H1 (cell line): ENCODE results near the gene CDADC1. TPM values are rescaled to one million over a fixed set of nuclear protein-coding genes. Genes with fewer than 3 reads are reported as not detected.

ENCODE experiments used
- CHD7 ChIP-seq: fragments of 300-600 bp; sonication (generic); IDR thresholded peaks from 2 replicates; pipeline ENCODE4 v1.7.1; 2012; ENCODE audit warnings: low read length, moderate library complexity, mild to moderate bottlenecking, inconsistent platforms; ENCODE audit not compliant: insufficient replicate concordance
- GTF2F1 ChIP-seq: IDR thresholded peaks from 2 replicates; pipeline ENCODE4 v1.6.1; 2012; ENCODE audit warnings: low read depth, low read length, improper control_type of control experiment, borderline replicate concordance
- JUND ChIP-seq: IDR thresholded peaks from 2 replicates; pipeline ENCODE4 v1.6.1; 2011; ENCODE audit warnings: mild to moderate bottlenecking, improper control_type of control experiment, low read length
- KDM1A ChIP-seq: fragments of 200-600, 300-600 bp; sonication (generic); IDR thresholded peaks from 2 replicates; pipeline ENCODE4 v1.7.1; 2016; ENCODE audit warnings: mild to moderate bottlenecking, low read length, borderline replicate concordance
- MAFK ChIP-seq: IDR thresholded peaks from 2 replicates; pipeline ENCODE4 v1.6.1; 2012; ENCODE audit warnings: low read depth, mild to moderate bottlenecking, improper control_type of control experiment, low read length
- POLR2A ChIP-seq, 2 experiments: IDR thresholded peaks; 1 replicate in 1 of 2; 2 replicates in 1 of 2; pipeline ENCODE4 v1.6.1; 2011; ENCODE audit warnings: low read depth in 2 of 2, low read length in 2 of 2, mild to moderate bottlenecking in 2 of 2; ENCODE audit errors: control extremely low read depth in 1 of 2
- POU5F1 ChIP-seq: IDR thresholded peaks from 2 replicates; pipeline ENCODE4 v1.6.1; 2011; ENCODE audit warnings: low read depth, mild to moderate bottlenecking, low read length, moderate library complexity
- SIX5 ChIP-seq: IDR thresholded peaks from 2 replicates; pipeline ENCODE4 v1.6.1; 2011; ENCODE audit warnings: mild to moderate bottlenecking, low read depth, low read length
- SP1 ChIP-seq: IDR thresholded peaks from 2 replicates; pipeline ENCODE4 v1.6.1; 2011; ENCODE audit warnings: low read depth, low read length
- SP4 ChIP-seq: IDR thresholded peaks from 2 replicates; pipeline ENCODE4 v1.6.1; 2012; ENCODE audit warnings: low read length, inconsistent platforms
- TCF12 ChIP-seq: IDR thresholded peaks from 2 replicates; pipeline ENCODE4 v1.6.1; 2011; ENCODE audit warnings: low read depth, mild to moderate bottlenecking, low read length
- polyA plus RNA-seq, 7 experiments: library from polyadenylated mRNA; depleted of rRNA in 3 of 7; stranded (reverse) in 5 of 7; unstranded in 2 of 7; fragments of >200 nt in 5 of 7; fragments of 200-250 nt in 2 of 7; gene quantifications; 1 replicate in 5 of 7; 2 replicates in 1 of 7; 4 replicates in 1 of 7; pipeline versions ENCODE4 v1.2.1 to v1.2.3, GENCODE V29; 2011 to 2013; ENCODE audit warnings: missing spikeins in 2 of 7, mixed read lengths in 2 of 7
- total RNA-seq: library from RNA; stranded (reverse); fragmentation: NEBNext Ultra II Directional; extraction: Animal tissue kit (Norgen Biotek cat#: 25700); gene quantifications from 2 replicates; pipeline ENCODE4 v1.2.1, GENCODE V29; 2021

Gene CDADC1
- total and polyA plus RNA-seq, 2 of the 8 experiments (the other 6 are each of a cell fraction or from before 2014, with no cell fraction given) = 0.98 to 2.7 TPM

- TF ChIP-seq CHD7 (no peak), GTF2F1 (no peak), SIX5 (no peak), MAFK (no peak), POU5F1 (no peak), SP4 (no peak), SP1 (no peak), KDM1A (no peak), POLR2A (IDR thresholded peaks at IDR 0.05; ENCODE audit: control extremely low read depth in 1 of 2, low read depth in 2 of 2, low read length in 2 of 2) (no peak), JUND (no peak), TCF12 (no peak)
- TF ChIP-seq, all 59 proteins: peak for 0
Observed at GRCh38 chr13:49279112-49279511, 31.4 kb downstream of the CDADC1 start (continued).
